Lower leg skin (tissue), 3 donors: ENCODE measurements around the gene BLVRB.

Experiments
- CTCF ChIP-seq, 3 donors: fragments of 450-650 bp; IDR thresholded peaks; one replicate each; pipeline ENCODE4 v1.5.1; 2016; ENCODE audit warnings: antibody characterized with exemption in 3 of 3, mild to moderate bottlenecking in 3 of 3, moderate library complexity in 2 of 3
- POLR2A ChIP-seq, 2 donors: fragments of 450-650 bp; IDR thresholded peaks; one replicate each; pipeline ENCODE4 v1.6.1; 2016 to 2017; ENCODE audit warnings: antibody characterized with exemption in 2 of 2, mild to moderate bottlenecking in 1 of 2, moderate library complexity in 1 of 2

- TF ChIP-seq CTCF (IDR thresholded peaks at IDR 0.05): no peak
- no peak for TF ChIP-seq POLR2A (IDR thresholded peaks at IDR 0.05)
Observed at GRCh38 chr19:40423938-40424337, 41.6 kb downstream of the BLVRB start.
